ENCODE results near the gene OLFML1. TPM values are rescaled to one million over a fixed set of nuclear protein-coding genes. Genes with fewer than 3 reads are reported as not detected.
A peak's percentile ranks its signal among the peaks of the same experiment; 100 is the strongest.

OLFML1 gene
- total and polyA plus RNA-seq, 2 of the 13 experiments (the other 11 are each of a cell fraction or from before 2014, with no cell fraction given), result 0.89 to 0.90 TPM

DNA sequence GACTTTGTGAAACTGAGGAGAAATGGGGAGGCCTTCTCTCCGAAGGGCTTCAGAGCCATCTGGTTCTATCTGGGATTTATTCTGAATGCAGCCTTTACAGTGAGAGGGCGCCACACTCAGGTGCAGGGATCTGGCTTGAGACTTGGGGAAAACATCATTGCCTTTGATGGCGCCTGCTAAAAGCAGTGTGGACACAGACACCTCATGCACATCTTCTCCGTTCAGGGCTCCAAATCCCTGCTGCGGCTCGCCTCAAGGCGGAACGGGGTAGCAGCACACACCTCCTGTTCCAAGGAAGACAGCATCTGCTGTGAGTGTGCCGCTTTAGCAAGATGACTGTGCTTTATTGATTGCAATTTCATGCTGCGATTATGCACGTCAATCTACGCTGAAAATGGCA, 37.1 kb upstream of the OLFML1 start:
- BruUV-seq (replicated peaks), result no TSS peak
- Histone ChIP-seq H4K20me1 (ENCODE audit: insufficient read depth, low read length) (no peaks in the 10 kb centered on the region), H3K9ac (ENCODE audit: insufficient read depth, low read depth, low read length) (no peak overlapping the region), H2AFZ (ENCODE audit: low read length) (no peak overlapping the region), H3K27me3 (ENCODE audit: control insufficient read depth in 1 of 2, insufficient read depth in 2 of 2, low read length in 2 of 2) (peaks cover 0 to 4% of the 10 kb centered on the region in 2 experiments; a peak in 1 of 5 replicates), H3K4me1 (ENCODE audit: insufficient read depth, low read length) (no peaks in the 10 kb centered on the region), H3K79me2 (ENCODE audit: insufficient read depth, low read length) (no peaks in the 10 kb centered on the region), H3K9me3 (ENCODE audit: low read length) (no peaks in the 10 kb centered on the region), H3K4me2 (ENCODE audit: low read depth, low read length) (no peak overlapping the region), H3K27ac (ENCODE audit: extremely low read length, insufficient read depth, low read length) (no peak overlapping the region), H3K4me3 (replicated peaks in 1 of 3; ENCODE audit: insufficient read depth in 1 of 3, low read depth in 2 of 3, low read length in 3 of 3) (no peak overlapping the region), H3K36me3 (replicated peaks in 1 of 2; ENCODE audit: control insufficient read depth in 1 of 2, insufficient read depth in 2 of 2, low read length in 2 of 2) (no peaks in the 10 kb centered on the region)
- CTCF ChIA-PET (ENCODE audit: low intra/inter-chr PET ratio, low total read pairs), result no interaction called here
- intact Hi-C loops (cut with micrococcal nuclease; ENCODE audit: unreplicated experiment) (no loop called here), in situ Hi-C loops (cut with HindIII; ENCODE audit: extremely low pct_ligation_motif_present, low pct_unique_long_range_greater_than_20kb) (loop anchor here (5.0 to 10.0 kb wide), 2 partner anchors 96 to 353 kb away; no protein-coding TSS in a partner anchor)
- FAIRE-seq (no peak), DNase-seq (ENCODE audit: low spot score) (no peak), ATAC-seq (0 out of 3 replicates have a peak, but pooled peaks have one; percentile 23)
- TF ChIP-seq MYNN (CRISPR knock-in tag; IDR thresholded peaks at IDR 0.05; ENCODE audit: low read depth), result no peak
- TF ChIP-seq, protein P1, sequence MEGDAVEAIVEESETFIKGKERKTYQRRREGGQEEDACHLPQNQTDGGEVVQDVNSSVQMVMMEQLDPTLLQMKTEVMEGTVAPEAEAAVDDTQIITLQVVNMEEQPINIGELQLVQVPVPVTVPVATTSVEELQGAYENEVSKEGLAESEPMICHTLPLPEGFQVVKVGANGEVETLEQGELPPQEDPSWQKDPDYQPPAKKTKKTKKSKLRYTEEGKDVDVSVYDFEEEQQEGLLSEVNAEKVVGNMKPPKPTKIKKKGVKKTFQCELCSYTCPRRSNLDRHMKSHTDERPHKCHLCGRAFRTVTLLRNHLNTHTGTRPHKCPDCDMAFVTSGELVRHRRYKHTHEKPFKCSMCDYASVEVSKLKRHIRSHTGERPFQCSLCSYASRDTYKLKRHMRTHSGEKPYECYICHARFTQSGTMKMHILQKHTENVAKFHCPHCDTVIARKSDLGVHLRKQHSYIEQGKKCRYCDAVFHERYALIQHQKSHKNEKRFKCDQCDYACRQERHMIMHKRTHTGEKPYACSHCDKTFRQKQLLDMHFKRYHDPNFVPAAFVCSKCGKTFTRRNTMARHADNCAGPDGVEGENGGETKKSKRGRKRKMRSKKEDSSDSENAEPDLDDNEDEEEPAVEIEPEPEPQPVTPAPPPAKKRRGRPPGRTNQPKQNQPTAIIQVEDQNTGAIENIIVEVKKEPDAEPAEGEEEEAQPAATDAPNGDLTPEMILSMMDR (CRISPR knock-in tag; IDR thresholded peaks at IDR 0.05), result 0 out of 2 replicates have a peak, but pooled peaks have one; percentile 17
- no peak for TF ChIP-seq ZSCAN30 (CRISPR knock-in tag; IDR thresholded peaks at IDR 0.05)
- TF ChIP-seq PTBP1 (IDR thresholded peaks at IDR 0.05; ENCODE audit: low read depth, low read length, poor library complexity, severe bottlenecking), result no peak
- no peak for TF ChIP-seq FIP1L1 (IDR thresholded peaks at IDR 0.05; ENCODE audit: borderline replicate concordance, insufficient read depth, low read depth, low read length)
- 74% methylated on average over 9 of the region's 12 CpGs for WGBS (ENCODE audit: low lambda C conversion rate)
- POLR2A ChIA-PET, result no interaction called here

DNA sequence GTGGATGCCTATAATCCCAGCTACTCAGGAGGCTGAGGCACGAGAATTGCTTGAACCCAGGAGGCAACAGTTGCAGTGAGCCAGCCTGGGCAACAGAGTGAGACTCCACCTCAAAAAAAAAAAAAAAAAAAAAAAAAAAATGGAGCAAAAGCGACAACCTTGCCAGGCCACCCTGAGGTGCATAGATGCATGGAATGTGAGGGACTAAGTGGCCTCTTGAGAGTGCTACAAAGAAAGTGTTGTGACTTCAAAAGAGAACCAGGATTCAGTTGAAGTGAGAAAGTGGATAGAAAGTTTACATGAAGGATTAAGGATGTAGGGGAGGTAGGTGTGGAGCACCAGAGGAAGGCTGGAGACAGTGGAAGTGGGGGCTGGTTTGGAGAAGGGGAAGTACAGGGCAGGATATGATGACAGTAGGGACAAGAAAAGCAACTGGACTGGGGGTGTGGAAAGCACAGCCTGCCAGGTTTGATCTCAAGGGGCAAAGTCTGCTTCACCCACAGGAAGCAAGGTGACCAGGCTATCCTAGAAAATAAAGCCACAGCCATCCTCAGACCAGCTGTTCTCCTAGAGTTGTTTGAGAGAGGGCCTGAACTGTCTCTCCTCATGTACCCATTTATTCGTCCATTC, 36.0 kb upstream of the OLFML1 start:
- ChIA-PET CTCF (ENCODE audit: low intra/inter-chr PET ratio, low total read pairs) (no interaction called here), POLR2A (no interaction called here)
- Histone ChIP-seq H4K20me1 (ENCODE audit: insufficient read depth, low read length) (no peaks in the 10 kb centered on the region), H3K4me1 (ENCODE audit: insufficient read depth, low read length) (no peaks in the 10 kb centered on the region), H3K4me2 (ENCODE audit: low read depth, low read length) (no peak overlapping the region), H3K27me3 (ENCODE audit: control insufficient read depth in 1 of 2, insufficient read depth in 2 of 2, low read length in 2 of 2) (peaks cover 0 to 10% of the 10 kb centered on the region in 2 experiments; a peak in 1 of 5 replicates), H3K9ac (ENCODE audit: insufficient read depth, low read depth, low read length) (no peak overlapping the region), H2AFZ (ENCODE audit: low read length) (no peak overlapping the region), H3K79me2 (ENCODE audit: insufficient read depth, low read length) (no peaks in the 10 kb centered on the region), H3K9me3 (ENCODE audit: low read length) (no peaks in the 10 kb centered on the region), H3K4me3 (replicated peaks in 1 of 3; ENCODE audit: insufficient read depth in 1 of 3, low read depth in 2 of 3, low read length in 3 of 3) (no peak overlapping the region), H3K36me3 (replicated peaks in 1 of 2; ENCODE audit: control insufficient read depth in 1 of 2, insufficient read depth in 2 of 2, low read length in 2 of 2) (no peaks in the 10 kb centered on the region), H3K27ac (ENCODE audit: extremely low read length, insufficient read depth, low read length) (no peak overlapping the region)
- no peak for FAIRE-seq
- intact Hi-C loops (cut with micrococcal nuclease; ENCODE audit: unreplicated experiment) (no loop called here), in situ Hi-C loops (cut with HindIII; ENCODE audit: extremely low pct_ligation_motif_present, low pct_unique_long_range_greater_than_20kb) (loop anchor here (5.0 to 10.0 kb wide), 2 partner anchors 97 to 355 kb away; no protein-coding TSS in a partner anchor)
- no peak for DNase-seq (ENCODE audit: low spot score)
- BruUV-seq (replicated peaks), result no TSS peak
- no peak for ATAC-seq
- 5% methylated on average over 3 of the region's 3 CpGs for WGBS (ENCODE audit: low lambda C conversion rate)
- TF ChIP-seq, protein P2, sequence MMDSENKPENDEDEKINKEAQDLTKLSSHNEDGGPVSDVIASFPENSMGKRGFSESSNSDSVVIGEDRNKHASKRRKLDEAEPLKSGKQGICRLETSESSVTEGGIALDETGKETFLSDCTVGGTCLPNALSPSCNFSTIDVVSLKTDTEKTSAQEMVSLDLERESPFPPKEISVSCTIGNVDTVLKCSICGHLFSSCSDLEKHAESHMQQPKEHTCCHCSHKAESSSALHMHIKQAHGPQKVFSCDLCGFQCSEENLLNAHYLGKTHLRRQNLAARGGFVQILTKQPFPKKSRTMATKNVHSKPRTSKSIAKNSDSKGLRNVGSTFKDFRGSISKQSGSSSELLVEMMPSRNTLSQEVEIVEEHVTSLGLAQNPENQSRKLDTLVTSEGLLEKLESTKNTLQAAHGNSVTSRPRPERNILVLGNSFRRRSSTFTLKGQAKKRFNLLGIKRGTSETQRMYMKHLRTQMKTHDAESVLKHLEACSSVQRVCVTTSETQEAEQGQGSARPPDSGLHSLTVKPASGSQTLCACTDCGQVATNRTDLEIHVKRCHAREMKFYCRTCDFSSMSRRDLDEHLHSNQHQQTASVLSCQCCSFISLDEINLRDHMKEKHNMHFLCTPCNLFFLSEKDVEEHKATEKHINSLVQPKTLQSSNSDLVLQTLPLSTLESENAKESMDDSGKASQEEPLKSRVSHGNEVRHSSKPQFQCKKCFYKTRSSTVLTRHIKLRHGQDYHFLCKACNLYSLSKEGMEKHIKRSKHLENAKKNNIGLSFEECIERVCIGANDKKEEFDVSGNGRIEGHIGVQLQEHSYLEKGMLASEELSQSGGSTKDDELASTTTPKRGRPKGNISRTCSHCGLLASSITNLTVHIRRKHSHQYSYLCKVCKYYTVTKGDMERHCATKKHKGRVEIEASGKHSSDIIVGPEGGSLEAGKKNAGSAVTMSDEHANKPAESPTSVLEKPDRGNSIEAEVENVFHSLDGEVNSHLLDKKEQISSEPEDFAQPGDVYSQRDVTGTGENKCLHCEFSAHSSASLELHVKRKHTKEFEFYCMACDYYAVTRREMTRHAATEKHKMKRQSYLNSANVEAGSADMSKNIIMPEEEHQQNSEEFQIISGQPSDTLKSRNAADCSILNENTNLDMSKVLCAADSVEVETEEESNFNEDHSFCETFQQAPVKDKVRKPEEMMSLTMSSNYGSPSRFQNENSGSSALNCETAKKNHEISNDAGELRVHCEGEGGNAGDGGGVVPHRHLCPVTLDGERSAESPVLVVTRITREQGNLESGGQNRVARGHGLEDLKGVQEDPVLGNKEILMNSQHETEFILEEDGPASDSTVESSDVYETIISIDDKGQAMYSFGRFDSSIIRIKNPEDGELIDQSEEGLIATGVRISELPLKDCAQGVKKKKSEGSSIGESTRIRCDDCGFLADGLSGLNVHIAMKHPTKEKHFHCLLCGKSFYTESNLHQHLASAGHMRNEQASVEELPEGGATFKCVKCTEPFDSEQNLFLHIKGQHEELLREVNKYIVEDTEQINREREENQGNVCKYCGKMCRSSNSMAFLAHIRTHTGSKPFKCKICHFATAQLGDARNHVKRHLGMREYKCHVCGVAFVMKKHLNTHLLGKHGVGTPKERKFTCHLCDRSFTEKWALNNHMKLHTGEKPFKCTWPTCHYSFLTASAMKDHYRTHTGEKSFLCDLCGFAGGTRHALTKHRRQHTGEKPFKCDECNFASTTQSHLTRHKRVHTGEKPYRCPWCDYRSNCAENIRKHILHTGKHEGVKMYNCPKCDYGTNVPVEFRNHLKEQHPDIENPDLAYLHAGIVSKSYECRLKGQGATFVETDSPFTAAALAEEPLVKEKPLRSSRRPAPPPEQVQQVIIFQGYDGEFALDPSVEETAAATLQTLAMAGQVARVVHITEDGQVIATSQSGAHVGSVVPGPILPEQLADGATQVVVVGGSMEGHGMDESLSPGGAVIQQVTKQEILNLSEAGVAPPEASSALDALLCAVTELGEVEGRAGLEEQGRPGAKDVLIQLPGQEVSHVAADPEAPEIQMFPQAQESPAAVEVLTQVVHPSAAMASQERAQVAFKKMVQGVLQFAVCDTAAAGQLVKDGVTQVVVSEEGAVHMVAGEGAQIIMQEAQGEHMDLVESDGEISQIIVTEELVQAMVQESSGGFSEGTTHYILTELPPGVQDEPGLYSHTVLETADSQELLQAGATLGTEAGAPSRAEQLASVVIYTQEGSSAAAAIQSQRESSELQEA (CRISPR knock-in tag; IDR thresholded peaks at IDR 0.05; ENCODE audit: not compliant biosample characterization), result no peak
- no peak for TF ChIP-seq NR1H2 (CRISPR knock-in tag; IDR thresholded peaks at IDR 0.05; ENCODE audit: borderline replicate concordance, low read depth)

All from HepG2 (cell line).